Immature natural killer cell (primary cell): Measurements from ENCODE around the gene ELAC2. TPM values are rescaled to one million over a fixed set of nuclear protein-coding genes. Genes with fewer than 3 reads are reported as not detected.

Experiments used
- DNase-seq, 3 donors: peaks; one replicate each; pipeline ENCODE4 v3.0.0; 2022; ENCODE audit warnings: mixed read lengths in 1 of 3
- H3K27ac Mint-ChIP-seq, 6 donors: one replicate each; pipeline ENCODE4 v1.8.0; 2020; ENCODE audit warnings: mixed read lengths in 6 of 6, mild to moderate bottlenecking in 5 of 6, inconsistent platforms in 4 of 6, moderate library complexity in 3 of 6
- H3K27me3 Mint-ChIP-seq, 3 donors: one replicate each; pipeline ENCODE4 v1.8.0; 2020 to 2021; ENCODE audit warnings: low read depth in 3 of 3, mild to moderate bottlenecking in 3 of 3, mixed read lengths in 3 of 3, moderate library complexity in 3 of 3, inconsistent platforms in 1 of 3
- H3K36me3 Mint-ChIP-seq, 3 donors: one replicate each; pipeline ENCODE4 v1.8.0; 2020; ENCODE audit warnings: mixed read lengths in 3 of 3, inconsistent platforms in 2 of 3, mild to moderate bottlenecking in 2 of 3
- H3K4me1 Mint-ChIP-seq, 2 donors: one replicate each; pipeline ENCODE4 v1.8.0; 2020; ENCODE audit warnings: inconsistent platforms in 2 of 2, mild to moderate bottlenecking in 2 of 2, mixed read lengths in 2 of 2, moderate library complexity in 1 of 2
- H3K4me3 Mint-ChIP-seq, 5 donors: one replicate each; pipeline ENCODE4 v1.8.0; 2020; ENCODE audit warnings: mild to moderate bottlenecking in 5 of 5, mixed read lengths in 5 of 5, inconsistent platforms in 3 of 5, moderate library complexity in 3 of 5
- H3K9me3 Mint-ChIP-seq, 6 donors: one replicate each; pipeline ENCODE4 v1.8.0; 2020; ENCODE audit warnings: mild to moderate bottlenecking in 6 of 6, mixed read lengths in 6 of 6, inconsistent platforms in 4 of 6, moderate library complexity in 3 of 6
- polyA plus RNA-seq, 3 donors: library from polyadenylated mRNA; unstranded; fragments of 300-500 nt; fragmentation: Illumina TruSeq; gene quantifications; one replicate each; pipeline ENCODE4 v1.2.3, GENCODE V29; 2021

Gene ELAC2, protein sequence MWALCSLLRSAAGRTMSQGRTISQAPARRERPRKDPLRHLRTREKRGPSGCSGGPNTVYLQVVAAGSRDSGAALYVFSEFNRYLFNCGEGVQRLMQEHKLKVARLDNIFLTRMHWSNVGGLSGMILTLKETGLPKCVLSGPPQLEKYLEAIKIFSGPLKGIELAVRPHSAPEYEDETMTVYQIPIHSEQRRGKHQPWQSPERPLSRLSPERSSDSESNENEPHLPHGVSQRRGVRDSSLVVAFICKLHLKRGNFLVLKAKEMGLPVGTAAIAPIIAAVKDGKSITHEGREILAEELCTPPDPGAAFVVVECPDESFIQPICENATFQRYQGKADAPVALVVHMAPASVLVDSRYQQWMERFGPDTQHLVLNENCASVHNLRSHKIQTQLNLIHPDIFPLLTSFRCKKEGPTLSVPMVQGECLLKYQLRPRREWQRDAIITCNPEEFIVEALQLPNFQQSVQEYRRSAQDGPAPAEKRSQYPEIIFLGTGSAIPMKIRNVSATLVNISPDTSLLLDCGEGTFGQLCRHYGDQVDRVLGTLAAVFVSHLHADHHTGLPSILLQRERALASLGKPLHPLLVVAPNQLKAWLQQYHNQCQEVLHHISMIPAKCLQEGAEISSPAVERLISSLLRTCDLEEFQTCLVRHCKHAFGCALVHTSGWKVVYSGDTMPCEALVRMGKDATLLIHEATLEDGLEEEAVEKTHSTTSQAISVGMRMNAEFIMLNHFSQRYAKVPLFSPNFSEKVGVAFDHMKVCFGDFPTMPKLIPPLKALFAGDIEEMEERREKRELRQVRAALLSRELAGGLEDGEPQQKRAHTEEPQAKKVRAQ
- 10 to 100 TPM; 30.7 to 61.2 (median 38.6) TPM for polyA plus RNA-seq

DNA sequence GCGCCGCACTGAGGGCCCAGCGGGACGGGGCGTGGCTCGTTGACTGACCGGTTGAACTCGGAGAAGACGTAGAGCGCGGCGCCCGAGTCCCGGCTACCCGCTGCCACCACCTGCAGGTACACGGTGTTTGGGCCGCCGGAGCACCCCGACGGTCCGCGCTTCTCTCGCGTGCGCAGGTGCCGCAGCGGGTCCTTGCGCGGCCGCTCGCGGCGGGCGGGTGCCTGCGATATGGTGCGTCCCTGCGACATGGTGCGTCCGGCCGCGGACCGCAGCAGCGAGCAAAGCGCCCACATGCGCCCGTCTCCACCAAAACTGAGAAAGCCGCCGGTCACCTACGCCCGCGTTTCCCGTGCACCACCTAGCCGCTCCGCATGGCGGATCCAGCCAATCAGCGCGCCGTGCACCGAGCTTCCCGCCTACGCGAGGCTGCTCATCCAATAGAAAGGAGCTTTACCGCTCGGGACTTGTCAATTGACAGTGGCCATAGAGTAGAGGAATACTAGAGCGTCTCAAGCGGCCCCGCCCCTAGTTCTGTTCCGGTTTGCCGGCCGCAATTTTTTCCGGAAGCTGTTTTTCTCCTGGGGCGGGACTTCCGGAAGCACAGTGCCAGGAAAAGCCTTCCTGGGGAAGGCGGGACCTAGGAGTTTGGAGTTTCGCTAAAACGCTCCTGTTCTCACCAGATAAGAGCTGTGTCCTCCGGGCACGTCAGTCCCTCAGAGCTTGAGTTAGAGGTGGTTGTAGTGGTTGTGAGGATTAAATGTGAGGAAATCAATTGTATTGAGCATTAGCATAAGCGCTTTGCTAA is at the start of gene ELAC2:
Gene ELAC2, minus strand, starts transcription at position 373 of the 805 bp plus-strand sequence. Its CDS starts 80 bp downstream, at position 293.
- Mint-ChIP-seq H3K9me3 (no peaks in the 10 kb centered on the region), H3K4me3 (peak within 1 kb of the TSS; percentile 97 to 99 (median 98)), H3K4me1 (peaks cover 31 to 54% of the 10 kb centered on the region in 2 donors), H3K27me3 (peaks cover 3 to 5% (median 4%) of the 10 kb centered on the region in 3 donors), H3K36me3 (peaks cover 16 to 32% (median 28%) of the 10 kb centered on the region in 3 donors), H3K27ac (peak within 1 kb of the TSS; percentile 95 to 97 (median 96))
- peak; percentile 98 to 99 (median 98) for DNase-seq

DNA sequence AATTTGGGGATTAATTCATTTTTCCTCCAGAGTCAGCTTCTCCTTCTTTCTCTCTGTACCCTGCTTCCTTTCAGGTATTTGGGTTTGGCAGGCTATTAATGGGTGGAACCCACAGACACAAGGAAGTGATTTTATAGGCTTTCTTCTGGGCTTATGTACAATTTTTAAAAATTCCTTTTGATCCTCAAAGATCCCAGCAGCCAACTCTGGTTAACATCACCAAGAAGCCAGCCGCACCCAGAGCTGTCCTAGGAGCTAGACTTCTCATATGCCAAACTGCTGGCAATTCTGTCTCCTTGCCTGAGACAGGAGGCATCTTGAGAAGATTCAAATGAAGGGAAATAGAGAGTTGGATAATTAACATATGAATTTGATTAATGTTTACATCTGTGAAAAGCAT is 47.2 kb upstream of the ELAC2 start:
- no peaks in the 10 kb centered on the region for H3K36me3 Mint-ChIP-seq
- no peaks in the 10 kb centered on the region for H3K9me3 Mint-ChIP-seq
- H3K27ac Mint-ChIP-seq = no peak overlapping the region
- no peak for DNase-seq
- H3K27me3 Mint-ChIP-seq = peaks cover 0 to 5% (median 3%) of the 10 kb centered on the region in 3 donors
- no peak overlapping the region for H3K4me3 Mint-ChIP-seq
- no peaks in the 10 kb centered on the region for H3K4me1 Mint-ChIP-seq

DNA sequence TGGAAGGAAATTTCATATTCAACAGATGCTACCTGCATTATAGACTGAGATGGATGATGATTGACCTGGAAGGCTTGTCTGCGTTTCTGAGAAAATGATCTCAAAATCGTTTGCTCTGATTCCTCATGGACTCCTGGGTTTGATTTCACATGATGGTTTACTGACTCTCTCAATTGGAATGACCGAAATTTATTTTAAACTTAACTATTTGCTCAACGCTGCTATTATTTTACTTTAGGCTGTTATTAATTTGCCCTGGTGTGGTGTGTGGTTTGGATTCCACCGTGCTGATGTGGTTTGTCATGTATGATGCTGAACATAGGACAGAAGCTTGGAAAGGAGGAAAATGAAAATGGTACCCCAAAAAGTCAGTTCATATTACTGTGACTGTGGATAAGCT is 37.3 kb upstream of the ELAC2 start:
- Mint-ChIP-seq H3K9me3 (no peaks in the 10 kb centered on the region), H3K36me3 (peaks cover 0 to 3% (median 0%) of the 10 kb centered on the region in 3 donors), H3K4me3 (no peak overlapping the region), H3K27ac (no peak overlapping the region), H3K27me3 (peaks cover 2 to 8% (median 3%) of the 10 kb centered on the region in 3 donors), H3K4me1 (no peaks in the 10 kb centered on the region)
- DNase-seq = no peak

DNA sequence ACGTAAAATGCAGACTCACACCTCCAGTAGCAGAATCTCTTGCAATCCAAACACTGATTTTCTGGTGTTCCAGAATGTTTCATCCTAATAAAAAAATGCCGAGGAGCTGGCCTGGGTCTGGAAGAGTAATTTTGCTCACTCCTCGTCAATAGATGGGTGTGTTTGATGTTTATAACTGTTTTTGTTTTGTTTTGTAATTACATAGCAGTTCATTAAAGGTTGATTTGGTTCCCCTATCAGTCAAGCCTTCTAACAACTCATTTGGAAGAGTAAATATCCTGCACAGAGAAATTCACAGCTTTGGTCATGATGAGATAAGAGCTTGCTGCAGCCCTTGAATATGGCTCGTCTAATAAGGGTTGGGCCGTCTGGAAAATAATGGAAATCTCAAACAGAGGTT is 36.8 kb upstream of the ELAC2 start:
- Mint-ChIP-seq H3K4me3 (no peak overlapping the region), H3K27me3 (peaks cover 3 to 8% (median 5%) of the 10 kb centered on the region in 3 donors), H3K9me3 (no peaks in the 10 kb centered on the region), H3K36me3 (peaks cover 0 to 3% (median 0%) of the 10 kb centered on the region in 3 donors), H3K27ac (no peak overlapping the region), H3K4me1 (no peaks in the 10 kb centered on the region)
- no peak for DNase-seq

DNA sequence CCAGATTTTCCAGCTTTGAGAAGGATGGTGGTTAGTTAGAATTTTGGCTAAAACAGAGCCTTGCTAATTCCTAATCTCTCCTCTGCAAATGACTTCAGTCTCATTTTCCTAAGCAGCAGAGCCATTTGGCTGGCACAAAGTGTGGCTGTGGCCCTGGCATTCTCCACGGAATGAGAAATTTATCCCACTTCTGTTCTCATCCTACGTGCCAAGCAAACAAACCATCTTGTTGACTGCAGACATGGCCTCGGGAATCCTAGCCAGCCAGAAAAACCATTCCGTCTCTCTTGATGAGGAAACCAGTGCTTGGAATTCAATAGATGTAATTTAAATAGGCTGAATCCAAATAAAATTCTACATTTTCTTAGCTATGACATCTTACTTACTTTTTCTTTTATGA is 34.1 kb upstream of the ELAC2 start:
- no peaks in the 10 kb centered on the region for H3K9me3 Mint-ChIP-seq
- DNase-seq = no peak
- H3K36me3 Mint-ChIP-seq = no peaks in the 10 kb centered on the region
- H3K4me1 Mint-ChIP-seq = no peaks in the 10 kb centered on the region
- no peak overlapping the region for H3K27ac Mint-ChIP-seq
- peaks cover 3 to 8% (median 5%) of the 10 kb centered on the region in 3 donors for H3K27me3 Mint-ChIP-seq
- H3K4me3 Mint-ChIP-seq = no peak overlapping the region

DNA sequence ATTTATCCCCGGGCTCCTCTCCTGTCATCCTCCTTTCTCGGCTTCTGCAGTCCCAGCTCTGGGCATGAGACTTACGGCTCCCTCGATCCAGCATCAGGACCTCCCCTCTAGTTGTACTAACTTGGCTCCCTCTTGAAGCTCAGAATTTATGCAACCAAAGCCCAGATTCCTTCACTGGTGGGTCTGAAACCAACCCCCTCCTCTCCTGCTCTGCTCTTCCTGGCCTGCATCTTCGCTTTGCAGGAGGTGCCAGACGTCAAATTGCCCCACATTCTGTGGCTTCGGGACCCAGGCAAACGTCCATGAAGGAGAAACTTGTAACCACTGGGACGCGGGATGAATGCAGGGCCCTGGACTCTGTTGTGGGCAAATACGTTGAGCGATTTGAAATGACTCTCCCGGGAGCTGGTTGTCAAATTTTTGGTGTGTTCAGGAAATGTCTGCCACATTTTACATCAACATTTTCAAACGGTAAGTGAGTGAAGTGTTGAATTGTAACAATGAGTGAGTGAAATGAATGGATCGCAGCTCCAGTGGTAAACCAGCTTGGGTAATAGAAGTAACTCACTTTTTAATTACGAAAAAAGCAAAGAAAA is 29.3 kb upstream of the ELAC2 start:
- H3K36me3 Mint-ChIP-seq = no peaks in the 10 kb centered on the region
- H3K4me1 Mint-ChIP-seq = no peaks in the 10 kb centered on the region
- DNase-seq = no peak
- H3K4me3 Mint-ChIP-seq = no peak overlapping the region
- H3K27me3 Mint-ChIP-seq = peaks cover 5 to 8% (median 6%) of the 10 kb centered on the region in 3 donors
- H3K27ac Mint-ChIP-seq = no peak overlapping the region
- H3K9me3 Mint-ChIP-seq = no peaks in the 10 kb centered on the region

DNA sequence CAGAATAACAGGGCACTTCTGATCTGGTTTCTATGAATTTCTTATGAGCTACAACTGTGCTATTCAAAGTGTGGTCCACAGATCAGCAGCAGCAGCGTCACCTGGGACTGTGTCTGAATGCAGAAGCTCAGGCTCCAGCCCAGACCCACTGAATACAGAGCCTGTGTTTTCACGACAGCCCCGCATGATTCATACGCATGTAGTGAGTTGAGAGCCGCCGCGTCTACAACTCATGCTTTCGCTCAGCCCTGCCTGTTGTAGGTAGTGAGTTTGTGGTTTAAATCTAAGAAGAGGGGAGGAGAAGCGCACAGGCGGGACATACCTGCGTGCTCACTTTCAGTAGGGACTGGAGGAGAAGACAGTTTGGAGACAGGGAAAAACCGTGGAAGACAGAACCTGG is 28.5 kb upstream of the ELAC2 start:
- no peak overlapping the region for H3K4me3 Mint-ChIP-seq
- H3K27me3 Mint-ChIP-seq = peaks cover 3 to 6% (median 5%) of the 10 kb centered on the region in 3 donors
- H3K27ac Mint-ChIP-seq = no peak overlapping the region
- no peaks in the 10 kb centered on the region for H3K4me1 Mint-ChIP-seq
- H3K9me3 Mint-ChIP-seq = no peaks in the 10 kb centered on the region
- DNase-seq = no peak
- H3K36me3 Mint-ChIP-seq = no peaks in the 10 kb centered on the region

DNA sequence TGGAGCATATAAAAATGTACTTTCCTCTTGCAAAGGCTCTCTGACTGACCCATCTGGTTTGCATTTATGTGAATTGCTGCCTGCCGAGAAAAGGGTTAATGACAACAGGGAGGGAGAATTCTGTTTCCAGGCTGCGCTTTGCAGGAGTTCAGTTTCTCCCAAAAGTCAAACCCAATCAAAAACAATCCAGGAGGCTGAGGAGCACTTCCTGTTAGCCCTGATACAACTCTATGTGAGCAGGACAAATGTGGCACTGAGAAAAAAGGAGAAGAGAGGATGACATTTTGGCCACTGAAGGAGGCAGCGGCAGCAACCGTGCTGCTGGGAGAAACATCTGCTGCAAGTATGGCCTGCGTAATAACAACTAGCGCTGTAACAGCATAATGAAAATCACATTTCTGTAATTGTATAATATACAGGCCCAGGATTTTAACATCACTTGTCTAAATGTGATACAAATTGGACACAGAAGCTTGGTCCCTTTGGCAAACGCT is 26.8 kb upstream of the ELAC2 start:
- H3K9me3 Mint-ChIP-seq = no peaks in the 10 kb centered on the region
- no peak for DNase-seq
- H3K27me3 Mint-ChIP-seq = peaks cover 0 to 15% (median 4%) of the 10 kb centered on the region in 3 donors
- H3K27ac Mint-ChIP-seq = no peak overlapping the region
- H3K36me3 Mint-ChIP-seq = no peaks in the 10 kb centered on the region
- H3K4me3 Mint-ChIP-seq = no peak overlapping the region
- no peaks in the 10 kb centered on the region for H3K4me1 Mint-ChIP-seq

DNA sequence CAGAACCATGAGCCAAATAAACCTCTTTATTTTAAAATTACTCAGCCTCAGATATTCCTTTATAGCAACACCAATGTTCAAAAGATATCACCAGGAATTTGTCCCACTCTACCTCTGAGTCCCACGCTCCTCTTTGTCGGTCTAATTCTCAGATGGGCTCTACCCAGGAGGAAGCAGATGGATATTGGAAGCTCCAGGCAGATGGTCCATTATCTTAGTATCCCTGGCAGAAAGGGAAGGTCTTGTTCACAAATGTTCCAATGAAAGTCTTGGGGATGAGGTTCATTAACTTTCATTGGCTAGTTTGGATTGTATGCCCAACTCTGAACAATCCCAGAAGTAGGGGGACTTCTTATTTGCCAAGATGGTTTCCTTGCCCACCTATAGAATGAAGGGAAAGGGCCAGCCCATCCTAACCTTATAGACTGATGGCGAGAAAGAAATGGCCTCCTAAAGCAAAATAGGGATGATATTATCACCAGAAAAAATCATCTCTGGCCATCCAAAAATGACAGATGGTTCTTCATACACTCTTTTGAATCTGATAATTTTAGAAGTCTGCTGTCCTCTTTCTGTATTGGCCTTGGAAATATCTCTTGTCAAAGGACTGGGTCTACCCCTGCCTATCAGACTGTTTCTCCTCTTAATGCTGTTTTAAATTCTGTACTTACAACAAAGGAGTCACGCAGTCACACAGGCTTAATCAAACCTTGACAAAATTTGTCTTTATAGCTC is 21.3 kb upstream of the ELAC2 start:
- Mint-ChIP-seq H3K27ac (no peak overlapping the region), H3K9me3 (peaks cover 0 to 5% (median 0%) of the 10 kb centered on the region in 6 donors), H3K4me1 (no peaks in the 10 kb centered on the region), H3K4me3 (no peak overlapping the region), H3K36me3 (no peaks in the 10 kb centered on the region), H3K27me3 (peaks cover 1 to 15% (median 3%) of the 10 kb centered on the region in 3 donors)
- no peak for DNase-seq

DNA sequence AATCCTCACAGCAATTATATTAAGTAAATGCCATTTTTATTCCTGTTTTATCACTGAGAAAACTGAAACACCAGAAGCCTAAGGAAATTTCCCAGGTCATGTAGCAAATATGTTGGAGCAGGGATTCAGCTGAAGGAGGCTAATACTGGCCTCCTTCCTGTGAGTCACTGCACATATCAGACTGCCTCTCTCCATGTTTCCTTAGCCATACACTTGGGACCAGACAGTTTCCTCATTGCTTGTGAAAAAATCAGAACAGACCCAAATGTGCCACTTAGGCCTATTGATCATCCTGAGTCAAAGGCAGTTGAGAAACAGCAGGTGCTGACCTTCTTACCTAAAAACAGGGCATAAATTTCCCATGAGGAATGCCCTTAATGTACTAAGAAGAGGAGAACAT is 18.9 kb upstream of the ELAC2 start:
- H3K4me3 Mint-ChIP-seq = no peak overlapping the region

DNA sequence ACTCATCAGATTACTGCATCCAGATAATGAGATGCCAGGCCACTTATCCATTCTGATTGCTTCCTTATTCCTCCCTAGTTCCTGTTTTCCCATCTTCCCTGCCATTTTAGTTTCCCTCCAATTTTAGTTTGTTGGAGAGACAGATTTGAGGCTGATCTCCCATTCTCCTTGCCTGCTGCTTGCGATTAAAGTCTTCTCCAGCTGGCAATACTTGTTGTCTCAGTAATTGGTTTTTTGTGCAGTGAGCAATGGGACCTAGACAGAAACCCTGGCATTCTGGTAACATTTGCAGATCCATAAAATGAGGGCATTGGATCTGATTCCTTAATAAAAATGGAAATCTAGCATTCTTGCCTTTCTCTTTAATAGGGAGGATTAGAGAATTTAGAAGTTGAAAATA is 17.6 kb upstream of the ELAC2 start:
- Mint-ChIP-seq H3K27ac (no peak overlapping the region), H3K4me3 (no peak overlapping the region), H3K9me3 (peaks cover 0 to 5% (median 0%) of the 10 kb centered on the region in 6 donors), H3K36me3 (no peaks in the 10 kb centered on the region), H3K27me3 (peaks cover 1 to 9% (median 6%) of the 10 kb centered on the region in 3 donors), H3K4me1 (peaks cover 7 to 10% of the 10 kb centered on the region in 2 donors)
- no peak for DNase-seq

More for the DNA sequence above, 18.9 kb upstream of the ELAC2 start:
- Mint-ChIP-seq H3K4me1 (peaks cover 1 to 5% of the 10 kb centered on the region in 2 donors), H3K9me3 (peaks cover 0 to 5% (median 0%) of the 10 kb centered on the region in 6 donors), H3K27ac (no peak overlapping the region), H3K36me3 (no peaks in the 10 kb centered on the region), H3K27me3 (peaks cover 1 to 16% (median 6%) of the 10 kb centered on the region in 3 donors)
- no peak for DNase-seq

DNA sequence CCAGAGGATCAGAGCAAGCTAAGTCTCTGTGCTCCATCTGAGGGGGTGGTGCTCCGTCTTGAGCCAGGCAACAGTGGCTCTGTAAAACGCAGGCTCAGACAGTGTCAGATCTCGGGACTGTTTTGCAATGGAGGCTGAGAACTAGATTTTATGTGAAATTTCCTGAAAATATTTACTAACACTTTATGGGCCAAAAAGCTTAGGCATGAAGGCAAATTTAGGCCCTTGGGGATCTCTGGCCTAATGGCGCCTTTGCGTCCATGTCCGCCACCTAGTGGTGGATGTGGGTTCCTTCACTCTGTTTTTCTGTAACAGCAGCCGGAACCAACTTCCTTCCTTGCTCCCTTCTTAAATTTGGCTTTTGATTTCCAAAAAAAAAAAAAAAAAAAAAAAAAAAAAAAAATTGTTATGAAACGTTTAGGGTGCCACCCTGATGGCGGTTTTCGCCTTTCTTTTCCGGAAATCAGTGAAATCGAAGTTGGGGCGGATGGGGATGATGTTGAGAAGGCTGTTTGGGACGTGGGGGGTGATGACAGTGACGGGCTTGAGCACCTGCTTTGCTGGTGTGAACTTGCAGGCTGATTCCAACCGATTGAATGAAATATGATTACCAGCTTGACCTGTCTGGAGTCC is 14.0 kb upstream of the ELAC2 start:
- Mint-ChIP-seq H3K27ac (peak overlapping the region in 2 of 6 donors; percentile 9 to 21), H3K27me3 (peaks cover 0 to 11% (median 10%) of the 10 kb centered on the region in 3 donors), H3K4me3 (peak overlapping the region in 3 of 5 donors; percentile 12 to 47 (median 17)), H3K9me3 (peaks cover 0 to 5% (median 0%) of the 10 kb centered on the region in 6 donors), H3K4me1 (peaks cover 7 to 10% of the 10 kb centered on the region in 2 donors), H3K36me3 (no peaks in the 10 kb centered on the region)
- DNase-seq = peak; percentile 41 to 44 (median 42)
